ENCODE results near the gene LAIR1. TPM values are rescaled to one million over a fixed set of nuclear protein-coding genes. Genes with fewer than 3 reads are reported as not detected.

Gene LAIR1
- total and polyA plus RNA-seq, 9 donors, result 5.3 to 11.8 (median 7.2) TPM

GRCh38 chr19:54311486-54311885 is 53.2 kb downstream of the LAIR1 start:
- WGBS (ENCODE audit: insufficient coverage), result no CpG with 5 or more reads among the region's 5 CpGs
- no peak overlapping the region for H3K27ac ChIP-seq (ENCODE audit: low read length)
- H3K27me3 ChIP-seq (ENCODE audit: control insufficient read depth, insufficient read depth, low read length), result peaks cover 2% of the 10 kb centered on the region
- H3K36me3 ChIP-seq (ENCODE audit: control insufficient read depth, insufficient read depth, low read length), result no peaks in the 10 kb centered on the region
- no peaks in the 10 kb centered on the region for H3K9me3 ChIP-seq (replicated peaks; ENCODE audit: control insufficient read depth, low read depth, low read length)
- no peak overlapping the region for H3K4me3 ChIP-seq (ENCODE audit: low read length)
- DNase-seq, result no peak
- no peaks in the 10 kb centered on the region for H3K4me1 ChIP-seq (ENCODE audit: control insufficient read depth, insufficient read depth, low read length)

GRCh38 chr19:54310543-54310942 is 54.2 kb downstream of the LAIR1 start:
- no peaks in the 10 kb centered on the region for H3K9me3 ChIP-seq (replicated peaks; ENCODE audit: control insufficient read depth, low read depth, low read length)
- H3K36me3 ChIP-seq (ENCODE audit: control insufficient read depth, insufficient read depth, low read length), result no peaks in the 10 kb centered on the region
- no peak overlapping the region for H3K4me3 ChIP-seq (ENCODE audit: low read length)
- 71% methylated on average over 2 of the region's 5 CpGs for WGBS (ENCODE audit: insufficient coverage)
- H3K4me1 ChIP-seq (ENCODE audit: control insufficient read depth, insufficient read depth, low read length), result no peaks in the 10 kb centered on the region
- H3K27ac ChIP-seq (ENCODE audit: low read length), result no peak overlapping the region
- no peak for DNase-seq
- H3K27me3 ChIP-seq (ENCODE audit: control insufficient read depth, insufficient read depth, low read length), result peaks cover 2% of the 10 kb centered on the region

GRCh38 chr19:54309811-54310210 is 54.9 kb downstream of the LAIR1 start:
- WGBS (ENCODE audit: insufficient coverage), result 82% methylated on average over 7 of the region's 12 CpGs
- Histone ChIP-seq H3K27ac (ENCODE audit: low read length) (no peak overlapping the region), H3K27me3 (ENCODE audit: control insufficient read depth, insufficient read depth, low read length) (peaks cover 2% of the 10 kb centered on the region), H3K9me3 (replicated peaks; ENCODE audit: control insufficient read depth, low read depth, low read length) (no peaks in the 10 kb centered on the region), H3K4me3 (ENCODE audit: low read length) (no peak overlapping the region), H3K36me3 (ENCODE audit: control insufficient read depth, insufficient read depth, low read length) (no peaks in the 10 kb centered on the region), H3K4me1 (ENCODE audit: control insufficient read depth, insufficient read depth, low read length) (no peaks in the 10 kb centered on the region)
- DNase-seq, result no peak

GRCh38 chr19:54307389-54308020 is 57.2 kb downstream of the LAIR1 start:
- DNase-seq, result no peak
- 100% methylated on average over 1 of the region's 5 CpGs for WGBS (ENCODE audit: insufficient coverage)
- Histone ChIP-seq H3K36me3 (ENCODE audit: control insufficient read depth, insufficient read depth, low read length) (no peaks in the 10 kb centered on the region), H3K4me1 (ENCODE audit: control insufficient read depth, insufficient read depth, low read length) (no peaks in the 10 kb centered on the region), H3K4me3 (ENCODE audit: low read length) (no peak overlapping the region), H3K9me3 (replicated peaks; ENCODE audit: control insufficient read depth, low read depth, low read length) (no peaks in the 10 kb centered on the region), H3K27ac (ENCODE audit: low read length) (no peak overlapping the region), H3K27me3 (ENCODE audit: control insufficient read depth, insufficient read depth, low read length) (peaks cover 1% of the 10 kb centered on the region)

GRCh38 chr19:54305141-54305540 is 59.6 kb downstream of the LAIR1 start:
- 86% methylated on average over 1 of the region's 1 CpG for WGBS (ENCODE audit: insufficient coverage)
- Histone ChIP-seq H3K36me3 (ENCODE audit: control insufficient read depth, insufficient read depth, low read length) (no peaks in the 10 kb centered on the region), H3K4me3 (ENCODE audit: low read length) (no peak overlapping the region), H3K27me3 (ENCODE audit: control insufficient read depth, insufficient read depth, low read length) (no peaks in the 10 kb centered on the region), H3K27ac (ENCODE audit: low read length) (no peak overlapping the region), H3K4me1 (ENCODE audit: control insufficient read depth, insufficient read depth, low read length) (no peaks in the 10 kb centered on the region), H3K9me3 (replicated peaks; ENCODE audit: control insufficient read depth, low read depth, low read length) (no peaks in the 10 kb centered on the region)
- no peak for DNase-seq

GRCh38 chr19:54302257-54302656 is 62.5 kb downstream of the LAIR1 start:
- no peaks in the 10 kb centered on the region for H3K9me3 ChIP-seq (replicated peaks; ENCODE audit: control insufficient read depth, low read depth, low read length)
- no peaks in the 10 kb centered on the region for H3K36me3 ChIP-seq (ENCODE audit: control insufficient read depth, insufficient read depth, low read length)
- WGBS (ENCODE audit: insufficient coverage), result 60% methylated on average over 3 of the region's 4 CpGs
- H3K27ac ChIP-seq (ENCODE audit: low read length), result no peak overlapping the region
- no peak overlapping the region for H3K4me3 ChIP-seq (ENCODE audit: low read length)
- H3K27me3 ChIP-seq (ENCODE audit: control insufficient read depth, insufficient read depth, low read length), result no peaks in the 10 kb centered on the region
- peak; percentile 40 for DNase-seq
- H3K4me1 ChIP-seq (ENCODE audit: control insufficient read depth, insufficient read depth, low read length), result no peaks in the 10 kb centered on the region

Other genes with a start within 250 kb of the LAIR1 start
- gene TFPT, start 249.3 kb downstream of the LAIR1 start, total RNA-seq, result 16.6 TPM
- 10 to 100 TPM; 15.1 to 18.4 (median 17.1) TPM for gene TFPT, start 249.3 kb downstream of the LAIR1 start, polyA plus RNA-seq (ENCODE audit: insufficient read depth in 1 of 8, insufficient read length in 8 of 8, low replicate concordance in 1 of 8)
- gene PRPF31, start 249.2 kb downstream of the LAIR1 start, total RNA-seq, result 38.7 TPM
- 10 to 100 TPM; 43.2 to 55.5 (median 52.8) TPM for gene PRPF31, start 249.2 kb downstream of the LAIR1 start, polyA plus RNA-seq (ENCODE audit: insufficient read depth in 1 of 8, insufficient read length in 8 of 8, low replicate concordance in 1 of 8)
- gene CNOT3, start 227.2 kb downstream of the LAIR1 start, total RNA-seq, result 8.3 TPM
- 10 to 100 TPM; 26.9 to 51.1 (median 37.5) TPM for gene CNOT3, start 227.2 kb downstream of the LAIR1 start, polyA plus RNA-seq (ENCODE audit: insufficient read depth in 1 of 8, insufficient read length in 8 of 8, low replicate concordance in 1 of 8)
- gene LENG1, start 205.2 kb downstream of the LAIR1 start, total RNA-seq, result 9.0 TPM
- 10 to 100 TPM in 2 of 8 donors, 1 to 10 TPM in 6; 9.1 to 11.1 (median 9.7) TPM for gene LENG1, start 205.2 kb downstream of the LAIR1 start, polyA plus RNA-seq (ENCODE audit: insufficient read depth in 1 of 8, insufficient read length in 8 of 8, low replicate concordance in 1 of 8)
- 1.5 TPM for gene TMC4, start 191.8 kb downstream of the LAIR1 start, total RNA-seq
- gene TMC4, start 191.8 kb downstream of the LAIR1 start, polyA plus RNA-seq (ENCODE audit: insufficient read depth in 1 of 8, insufficient read length in 8 of 8, low replicate concordance in 1 of 8), result 1 to 10 TPM; 1.9 to 8.0 (median 4.1) TPM
- gene MBOAT7, start 175.4 kb downstream of the LAIR1 start, total RNA-seq, result 11.1 TPM
- gene MBOAT7, start 175.4 kb downstream of the LAIR1 start, polyA plus RNA-seq (ENCODE audit: insufficient read depth in 1 of 8, insufficient read length in 8 of 8, low replicate concordance in 1 of 8), result 10 to 100 TPM; 20.1 to 38.3 (median 28.5) TPM
- gene TSEN34, start 173.6 kb downstream of the LAIR1 start, total RNA-seq, result 25.8 TPM
- 10 to 100 TPM; 28.0 to 42.8 (median 36.3) TPM for gene TSEN34, start 173.6 kb downstream of the LAIR1 start, polyA plus RNA-seq (ENCODE audit: insufficient read depth in 1 of 8, insufficient read length in 8 of 8, low replicate concordance in 1 of 8)
- gene RPS9, start 164.1 kb downstream of the LAIR1 start, total RNA-seq, result 2,526 TPM
- gene RPS9, start 164.1 kb downstream of the LAIR1 start, polyA plus RNA-seq (ENCODE audit: insufficient read depth in 1 of 8, insufficient read length in 8 of 8, low replicate concordance in 1 of 8), result 1,000 to 10,000 TPM; 2,473 to 2,976 (median 2,757) TPM
- 1.4 TPM for gene LILRB3, start 141.9 kb downstream of the LAIR1 start, total RNA-seq
- gene LILRB3, start 141.9 kb downstream of the LAIR1 start, polyA plus RNA-seq (ENCODE audit: insufficient read depth in 1 of 8, insufficient read length in 8 of 8, low replicate concordance in 1 of 8), result 1 to 10 TPM; 1.6 to 4.2 (median 2.9) TPM
- gene LILRA6, start 122.1 kb downstream of the LAIR1 start, total RNA-seq, result 0.71 TPM
- gene LILRA6, start 122.1 kb downstream of the LAIR1 start, polyA plus RNA-seq (ENCODE audit: insufficient read depth in 1 of 8, insufficient read length in 8 of 8, low replicate concordance in 1 of 8), result 1 to 10 TPM; 1.0 to 2.6 (median 1.8) TPM
- 5.5 TPM for gene LILRB5, start 107.7 kb downstream of the LAIR1 start, total RNA-seq
- 10 to 100 TPM in 2 of 8 donors, 1 to 10 TPM in 6; 6.1 to 11.8 (median 8.2) TPM for gene LILRB5, start 107.7 kb downstream of the LAIR1 start, polyA plus RNA-seq (ENCODE audit: insufficient read depth in 1 of 8, insufficient read length in 8 of 8, low replicate concordance in 1 of 8)
- 0.53 TPM for gene LILRB2, start 83.8 kb downstream of the LAIR1 start, total RNA-seq
- 1 to 10 TPM; 1.4 to 2.9 (median 2.2) TPM for gene LILRB2, start 83.8 kb downstream of the LAIR1 start, polyA plus RNA-seq (ENCODE audit: insufficient read depth in 1 of 8, insufficient read length in 8 of 8, low replicate concordance in 1 of 8)
- 0.22 TPM for gene LILRA5, start 51.8 kb downstream of the LAIR1 start, total RNA-seq
- 1 to 10 TPM in 2 of 8 donors, under 1 TPM in 6; 0.17 to 1.5 (median 0.61) TPM for gene LILRA5, start 51.8 kb downstream of the LAIR1 start, polyA plus RNA-seq (ENCODE audit: insufficient read depth in 1 of 8, insufficient read length in 8 of 8, low replicate concordance in 1 of 8)
- not detected for gene LILRA4, start 25.8 kb downstream of the LAIR1 start, total RNA-seq
- under 1 TPM in 1 of 8 donors, not detected in 7; 0.48 TPM for gene LILRA4, start 25.8 kb downstream of the LAIR1 start, polyA plus RNA-seq (ENCODE audit: insufficient read depth in 1 of 8, insufficient read length in 8 of 8, low replicate concordance in 1 of 8)
- 3.6 TPM for gene TTYH1, start 50.5 kb upstream of the LAIR1 start, total RNA-seq
- gene TTYH1, start 50.5 kb upstream of the LAIR1 start, polyA plus RNA-seq (ENCODE audit: insufficient read depth in 1 of 8, insufficient read length in 8 of 8, low replicate concordance in 1 of 8), result 10 to 100 TPM in 1 of 8 donors, 1 to 10 TPM in 7; 2.7 to 13.1 (median 5.1) TPM
- 28.7 TPM for gene LENG8, start 84.3 kb upstream of the LAIR1 start, total RNA-seq
- 100 to 1,000 TPM in 6 of 8 donors, 10 to 100 TPM in 2; 47.6 to 155 (median 105) TPM for gene LENG8, start 84.3 kb upstream of the LAIR1 start, polyA plus RNA-seq (ENCODE audit: insufficient read depth in 1 of 8, insufficient read length in 8 of 8, low replicate concordance in 1 of 8)
- gene LENG9, start 98.8 kb upstream of the LAIR1 start, total RNA-seq, result 2.7 TPM
- gene LENG9, start 98.8 kb upstream of the LAIR1 start, polyA plus RNA-seq (ENCODE audit: insufficient read depth in 1 of 8, insufficient read length in 8 of 8, low replicate concordance in 1 of 8), result 1 to 10 TPM; 1.5 to 4.1 (median 2.5) TPM
- gene CDC42EP5, start 108.4 kb upstream of the LAIR1 start, total RNA-seq, result 39.4 TPM
- 10 to 100 TPM; 33.4 to 65.7 (median 46.5) TPM for gene CDC42EP5, start 108.4 kb upstream of the LAIR1 start, polyA plus RNA-seq (ENCODE audit: insufficient read depth in 1 of 8, insufficient read length in 8 of 8, low replicate concordance in 1 of 8)
- gene LAIR2, start 137.9 kb upstream of the LAIR1 start, total RNA-seq, result not detected
- gene LAIR2, start 137.9 kb upstream of the LAIR1 start, polyA plus RNA-seq (ENCODE audit: insufficient read depth in 1 of 8, insufficient read length in 8 of 8, low replicate concordance in 1 of 8), result under 1 TPM in 2 of 8 donors, not detected in 6; 0.29 to 0.41 TPM
- 0.53 TPM for gene LILRA2, start 208.9 kb upstream of the LAIR1 start, total RNA-seq
- gene LILRA2, start 208.9 kb upstream of the LAIR1 start, polyA plus RNA-seq (ENCODE audit: insufficient read depth in 1 of 8, insufficient read length in 8 of 8, low replicate concordance in 1 of 8), result 1 to 10 TPM in 4 of 8 donors, under 1 TPM in 4; 0.51 to 1.6 (median 1.0) TPM
- 0.31 TPM for gene LILRA1, start 228.7 kb upstream of the LAIR1 start, total RNA-seq
- gene LILRA1, start 228.7 kb upstream of the LAIR1 start, polyA plus RNA-seq (ENCODE audit: insufficient read depth in 1 of 8, insufficient read length in 8 of 8, low replicate concordance in 1 of 8), result under 1 TPM; 0.30 to 0.73 (median 0.42) TPM

All from muscle of leg (tissue), 11 donors.